ENCODE data around the gene LIME1.
"Not testable (repeated sequence)": the region's sequence is repeated elsewhere in the genome, so short reads cannot be mapped to it uniquely, and the experiment has no call there.

The LIME1 gene

DNA sequence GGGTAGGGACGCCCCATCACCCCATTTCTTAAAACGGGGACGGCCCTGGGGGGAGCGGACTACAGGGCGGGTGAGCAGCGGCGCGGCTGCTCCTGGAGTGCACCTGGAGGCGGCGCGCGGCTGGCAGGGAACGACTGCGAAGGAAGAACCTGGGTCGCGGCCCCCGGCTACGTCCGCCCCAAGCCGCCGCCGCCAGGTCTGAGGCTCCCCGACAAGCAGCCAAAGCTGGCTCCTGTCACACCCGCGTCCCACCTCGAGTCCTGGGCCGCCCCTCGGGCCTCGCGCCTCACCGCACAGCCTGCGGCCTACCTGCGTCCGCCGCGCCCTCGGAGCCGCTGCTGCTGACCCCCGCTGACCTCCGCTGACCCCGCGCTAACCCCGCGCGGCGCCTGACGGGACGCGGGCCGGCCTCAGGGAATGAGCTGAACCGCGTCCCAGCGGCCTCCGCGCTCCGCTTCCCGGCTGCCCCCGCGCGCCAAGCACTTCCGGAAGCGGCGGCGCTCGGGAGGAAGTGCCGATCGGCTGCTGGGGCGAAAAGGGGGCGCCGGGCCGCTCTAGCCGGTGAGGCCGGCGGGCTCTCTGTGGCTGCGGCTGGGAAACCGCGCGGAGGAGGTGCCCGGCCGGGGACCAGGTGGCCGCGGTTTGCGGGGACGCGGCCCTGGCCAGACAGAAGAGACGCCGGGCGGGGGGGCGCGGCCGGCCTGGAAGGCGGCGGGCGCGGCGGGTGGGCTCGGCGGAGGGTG lies 28.7 kb upstream of the LIME1 start, which contains the start of the genes ARFRP1 and ZGPAT:
ARFRP1 (minus strand) TSS at position 419 of the 743 bp plus-strand sequence. CDS start 885 bp downstream, outside the sequence.
ZGPAT (plus strand) TSS at position 482 of the 743 bp plus-strand sequence. CDS start 542 bp downstream, outside the sequence.
- DNase-seq (ENCODE audit: low spot score) = peak; percentile 88

DNA sequence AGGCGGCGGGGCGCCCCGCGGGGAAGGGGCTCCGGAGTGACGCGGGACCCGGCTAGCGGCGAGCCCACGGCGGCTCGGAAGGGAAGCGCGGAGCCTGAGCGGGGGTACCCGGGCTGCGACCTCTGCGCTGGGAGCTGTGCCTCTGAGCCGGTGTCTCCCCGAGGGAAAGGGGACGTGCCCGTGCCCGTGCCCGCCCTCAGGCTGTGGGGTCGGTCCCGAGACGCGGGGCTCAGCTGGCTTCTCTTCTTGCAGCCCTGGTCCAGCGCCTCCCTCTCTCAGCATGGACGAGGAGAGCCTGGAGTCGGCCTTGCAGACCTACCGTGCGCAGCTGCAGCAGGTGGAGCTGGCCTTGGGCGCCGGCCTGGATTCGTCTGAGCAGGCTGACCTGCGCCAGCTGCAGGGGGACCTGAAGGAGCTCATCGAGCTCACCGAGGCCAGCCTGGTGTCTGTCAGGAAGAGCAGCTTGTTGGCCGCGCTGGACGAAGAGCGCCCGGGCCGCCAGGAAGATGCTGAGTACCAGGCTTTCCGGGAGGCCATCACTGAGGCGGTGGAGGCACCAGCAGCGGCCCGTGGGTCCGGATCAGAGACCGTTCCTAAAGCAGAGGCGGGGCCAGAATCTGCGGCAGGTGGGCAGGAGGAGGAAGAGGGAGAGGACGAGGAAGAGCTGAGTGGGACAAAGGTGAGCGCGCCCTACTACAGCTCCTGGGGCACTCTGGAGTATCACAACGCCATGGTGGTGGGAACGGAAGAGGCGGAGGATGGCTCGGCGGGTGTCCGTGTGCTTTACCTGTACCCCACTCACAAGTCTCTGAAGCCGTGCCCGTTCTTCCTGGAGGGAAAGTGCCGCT lies 27.9 kb upstream of the LIME1 start:
- peak; percentile 2 for DNase-seq (ENCODE audit: low spot score)

DNA sequence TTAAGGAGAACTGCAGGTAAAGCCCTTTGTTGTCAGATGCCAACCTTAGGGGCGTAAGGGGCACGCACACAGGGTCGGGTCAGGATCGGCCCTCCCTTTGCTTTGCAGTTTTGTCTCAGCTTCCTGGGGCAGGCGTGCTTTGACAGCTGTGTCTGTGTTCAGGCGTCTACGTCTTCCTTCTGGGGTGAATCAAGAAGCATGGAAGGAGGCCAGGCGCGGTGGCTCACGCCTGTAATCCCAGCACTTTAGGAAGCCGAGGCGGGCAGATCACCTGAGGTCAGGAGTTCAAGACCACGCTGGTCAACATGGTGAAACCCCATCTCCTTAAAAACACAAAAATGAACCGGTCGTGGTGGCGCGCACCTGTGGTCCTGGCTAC lies 27.3 kb upstream of the LIME1 start:
- DNase-seq (ENCODE audit: low spot score) = peak; percentile 1

DNA sequence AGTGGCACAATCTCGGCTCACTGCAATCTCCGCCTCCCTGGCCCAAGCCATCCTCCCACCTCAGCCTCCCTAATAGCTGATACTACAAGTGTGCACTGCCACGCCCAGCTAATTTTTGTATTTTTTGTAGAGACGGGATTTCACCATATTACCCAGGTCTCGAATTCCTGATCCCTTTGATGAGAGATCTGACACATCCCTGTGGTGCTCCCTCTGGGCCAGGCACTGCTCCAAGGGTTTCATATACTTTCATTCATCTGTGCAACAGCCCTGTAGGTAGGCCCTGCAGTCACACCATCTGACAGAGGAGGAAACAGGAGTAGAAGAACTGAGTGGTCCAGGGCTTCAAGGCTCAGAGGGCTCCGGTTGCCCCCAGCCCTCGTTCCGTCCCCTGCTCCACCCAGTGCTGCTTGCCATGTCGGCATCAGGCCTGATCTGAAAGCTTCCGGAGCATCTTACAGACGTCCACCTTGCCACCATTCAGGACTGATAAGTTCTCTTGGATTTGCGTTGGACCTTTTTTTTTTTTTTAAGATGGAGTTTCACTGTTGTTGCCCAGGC lies 25.3 kb upstream of the LIME1 start:
- DNase-seq (ENCODE audit: low spot score) = peak; percentile 0

DNA sequence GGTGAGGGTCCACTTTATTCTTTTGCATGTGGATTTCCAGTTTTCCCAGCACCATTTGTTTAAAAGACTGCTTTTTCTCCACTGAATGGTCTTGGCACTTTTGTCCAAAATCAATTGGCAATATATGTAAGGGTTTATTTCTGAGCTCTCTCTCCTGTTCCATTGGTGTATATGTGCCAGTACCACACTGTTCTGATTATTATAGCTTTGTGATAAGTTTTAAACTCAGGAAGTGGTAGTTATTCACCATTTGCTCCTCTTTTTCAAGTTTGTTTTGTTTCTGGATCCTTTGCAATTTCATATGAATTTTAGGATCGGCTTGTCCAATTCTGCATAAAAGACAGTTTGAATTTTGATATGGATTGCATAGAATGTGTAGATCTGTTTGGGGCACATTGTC lies 24.3 kb upstream of the LIME1 start:
- no peak for DNase-seq (ENCODE audit: low spot score)

DNA sequence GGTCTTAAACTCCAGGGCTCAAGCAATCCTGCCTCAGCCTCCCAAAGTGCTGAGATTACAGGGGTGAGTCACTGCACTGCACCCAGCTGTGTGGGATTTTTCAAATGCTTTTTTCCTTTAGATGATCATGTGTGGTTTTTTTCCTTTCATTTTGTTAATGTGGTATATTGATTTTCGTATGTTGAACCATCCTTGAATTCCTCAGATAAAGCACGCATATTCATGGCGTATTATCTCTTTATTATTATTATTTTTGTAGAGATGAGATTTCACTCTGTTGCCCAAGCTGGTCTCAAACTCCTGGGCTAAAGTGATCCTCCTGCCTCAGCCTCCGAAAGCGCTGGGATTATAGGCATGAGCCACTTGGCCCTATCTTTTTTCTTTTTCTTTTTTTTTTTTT lies 21.6 kb upstream of the LIME1 start:
- no peak for DNase-seq (ENCODE audit: low spot score)

DNA sequence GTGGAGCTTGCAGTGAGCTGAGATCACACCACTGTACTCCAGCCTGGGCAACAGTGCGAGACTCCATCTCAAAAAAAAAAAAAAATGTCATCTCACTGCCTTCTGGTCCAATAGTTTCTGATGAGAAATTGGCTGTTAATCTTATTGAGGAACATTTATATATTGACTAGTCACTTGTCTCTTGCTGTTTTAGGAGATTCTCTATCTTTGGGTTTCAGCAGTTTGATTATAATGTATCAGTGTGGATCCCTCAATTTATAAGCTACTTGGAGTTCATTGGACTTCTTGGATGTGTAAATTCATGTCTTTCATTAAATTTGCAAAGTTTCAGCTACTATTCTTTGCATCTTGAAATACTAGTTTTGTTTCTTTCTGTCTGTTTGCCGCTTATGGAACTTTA lies 17.5 kb upstream of the LIME1 start:
- DNase-seq (ENCODE audit: low spot score) = no peak

DNA sequence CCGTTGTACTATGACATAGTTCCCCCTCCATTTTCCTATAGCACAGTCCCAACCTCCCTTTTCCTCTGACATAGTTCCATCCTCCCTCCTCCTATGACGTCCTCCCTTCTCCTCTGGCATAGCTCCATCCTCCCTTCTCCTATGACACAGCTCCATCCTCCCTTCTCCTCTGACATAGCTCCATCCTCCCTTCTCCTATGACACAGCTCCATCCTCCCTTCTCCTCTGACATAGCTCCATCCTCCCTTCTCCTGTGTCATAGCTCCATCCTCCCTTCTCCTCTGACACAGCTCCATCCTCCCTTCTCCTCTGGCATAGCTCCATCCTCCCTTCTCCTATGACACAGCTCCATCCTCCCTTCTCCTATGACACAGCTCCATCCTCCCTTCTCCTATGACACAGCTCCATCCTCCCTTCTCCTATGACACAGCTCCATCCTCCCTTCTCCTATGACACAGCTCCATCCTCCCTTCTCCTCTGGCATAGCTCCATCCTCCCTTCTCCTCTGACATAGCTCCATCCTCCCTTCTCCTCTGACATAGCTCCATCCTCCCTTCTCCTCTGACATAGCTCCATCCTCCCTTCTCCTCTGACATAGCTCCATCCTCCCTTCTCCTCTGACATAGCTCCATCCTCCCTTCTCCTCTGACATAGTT lies 13.4 kb upstream of the LIME1 start:
- DNase-seq (ENCODE audit: low spot score) = not testable (repeated sequence)

DNA sequence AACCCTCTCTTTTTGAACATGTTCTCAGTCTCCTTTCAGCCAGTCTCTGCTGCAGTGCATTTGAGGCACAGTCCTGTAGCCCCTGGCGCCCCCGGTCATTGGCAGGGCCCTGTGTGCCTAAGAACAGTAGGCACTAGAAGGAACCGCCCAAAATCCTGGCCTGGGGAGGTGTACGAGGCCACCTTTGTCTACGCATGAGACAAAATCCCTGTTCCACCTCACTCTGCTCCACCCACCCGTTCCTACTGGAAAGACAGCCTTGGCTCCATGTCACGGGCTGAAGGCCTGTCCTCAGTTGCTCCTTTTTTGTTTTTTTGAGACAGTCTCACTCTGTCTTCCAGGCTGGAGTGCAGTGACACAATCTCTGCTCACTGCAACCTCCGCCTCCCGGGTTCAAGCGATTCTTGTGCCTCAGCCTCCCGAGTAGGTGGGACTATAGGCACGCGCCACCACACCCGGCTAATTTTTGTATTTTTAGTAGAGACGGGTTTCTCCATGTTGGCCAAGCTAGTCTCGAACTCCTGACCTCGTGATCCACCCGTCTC lies 6.2 kb upstream of the LIME1 start:
- DNase-seq (ENCODE audit: low spot score) = not testable (repeated sequence)

DNA sequence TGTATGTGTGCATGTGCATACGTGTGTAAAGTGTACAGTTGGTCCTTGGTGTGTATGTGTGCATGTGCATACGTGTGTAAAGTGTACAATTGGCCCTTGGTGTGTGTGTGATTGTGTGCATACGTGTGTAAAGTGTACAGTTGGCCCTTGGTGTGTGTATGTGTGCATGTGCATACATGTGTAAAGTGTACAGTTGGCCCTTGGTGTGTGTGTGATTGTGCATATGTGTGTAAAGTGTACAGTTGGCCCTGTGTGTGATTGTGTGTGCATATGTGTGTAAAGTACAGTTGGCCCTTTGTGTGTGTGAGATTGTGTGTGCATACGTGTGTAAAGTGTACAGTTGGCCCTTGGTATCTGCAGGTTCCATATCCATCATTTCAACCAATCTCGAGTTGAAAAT lies 5.1 kb upstream of the LIME1 start:
- no peak for DNase-seq (ENCODE audit: low spot score)

DNA sequence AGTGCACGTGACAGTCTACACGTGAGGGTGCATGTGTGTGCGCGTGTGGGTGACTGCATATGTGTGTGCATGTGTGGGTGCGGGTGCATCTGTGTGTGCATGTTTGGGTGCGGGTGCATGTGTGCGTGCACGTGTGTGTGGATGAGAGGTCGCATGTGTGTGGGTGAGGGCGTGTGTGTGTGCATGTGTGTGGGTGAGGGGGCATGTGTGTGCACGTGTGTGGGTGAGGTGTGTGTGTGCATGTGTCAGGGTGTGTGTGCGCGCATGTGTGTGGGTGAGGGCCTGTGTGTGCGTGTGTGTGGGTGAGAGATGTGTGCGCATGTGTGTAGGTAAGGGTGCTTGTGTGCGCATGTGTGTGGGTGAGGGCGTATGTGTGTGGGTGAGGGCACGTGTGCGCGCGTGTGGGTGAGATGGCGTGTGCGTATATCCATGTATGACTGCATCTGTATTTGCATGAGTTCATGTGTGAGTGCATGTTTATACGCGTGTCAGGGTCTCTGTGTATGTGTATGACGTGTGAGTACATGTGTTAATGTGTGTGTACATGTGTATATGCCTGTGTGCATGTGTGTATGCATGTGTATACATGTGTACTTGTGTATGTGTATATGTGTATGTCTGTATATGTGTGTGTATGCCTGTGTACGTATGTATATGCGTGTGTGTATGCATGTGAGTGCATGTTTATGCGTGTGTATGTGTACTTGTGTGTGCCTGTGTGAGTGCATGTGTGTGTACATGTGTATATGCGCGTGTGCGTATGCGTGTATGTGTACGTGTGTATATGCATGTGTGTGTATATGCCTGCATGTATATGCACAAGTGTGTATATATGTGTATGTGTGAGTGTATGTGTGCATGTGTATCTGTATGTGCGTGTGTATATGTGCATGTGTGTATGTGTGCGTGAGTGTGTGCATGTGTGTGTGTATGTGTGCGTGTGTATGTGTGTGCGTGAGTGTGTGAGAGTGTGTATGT lies 4.1 kb upstream of the LIME1 start:
- no peak for DNase-seq (ENCODE audit: low spot score)

DNA sequence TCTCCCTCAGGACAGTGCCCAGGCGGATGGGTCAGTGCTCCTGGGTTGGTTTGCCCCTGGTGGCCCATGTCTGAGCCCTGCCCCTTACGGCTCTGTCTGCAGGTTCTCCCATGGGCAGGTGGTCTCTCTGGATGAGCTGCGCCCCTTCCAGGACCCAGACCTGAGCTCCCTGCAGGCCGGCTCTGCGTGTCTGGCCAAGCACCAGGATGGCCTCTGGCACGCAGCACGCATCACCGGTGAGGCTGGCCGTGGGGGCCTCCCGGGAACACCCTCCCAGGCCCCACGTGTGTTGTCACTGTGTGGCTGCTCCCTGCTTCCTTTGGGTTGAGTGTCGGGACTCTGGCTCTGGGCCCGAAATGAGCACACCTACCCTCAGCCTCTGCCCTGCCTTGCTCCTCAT lies 3.3 kb upstream of the LIME1 start:
- DNase-seq (ENCODE audit: low spot score) = no peak

DNA sequence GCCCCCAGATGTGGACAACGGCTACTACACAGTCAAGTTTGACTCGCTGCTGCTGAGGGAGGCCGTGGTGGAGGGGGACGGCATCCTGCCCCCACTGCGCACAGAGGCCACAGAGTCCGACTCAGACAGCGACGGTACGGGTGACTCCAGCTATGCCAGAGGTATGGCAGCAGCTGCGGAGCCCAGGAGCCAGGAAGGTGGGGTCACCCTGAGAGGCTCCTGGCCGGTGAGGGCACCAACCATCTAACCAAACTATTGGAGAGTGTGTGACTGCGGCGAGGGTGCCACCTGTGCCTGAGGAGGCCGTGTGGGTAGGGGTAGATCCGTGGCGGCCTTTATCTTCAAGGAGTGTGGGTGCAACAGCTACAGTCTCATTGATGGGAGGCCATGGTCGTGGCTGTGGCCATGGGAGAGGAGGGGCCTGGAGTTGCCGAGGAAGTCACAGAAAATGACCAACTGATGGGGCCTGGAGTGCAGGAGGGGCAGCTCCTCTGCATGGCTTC lies 2.8 kb upstream of the LIME1 start:
- no peak for DNase-seq (ENCODE audit: low spot score)

DNA sequence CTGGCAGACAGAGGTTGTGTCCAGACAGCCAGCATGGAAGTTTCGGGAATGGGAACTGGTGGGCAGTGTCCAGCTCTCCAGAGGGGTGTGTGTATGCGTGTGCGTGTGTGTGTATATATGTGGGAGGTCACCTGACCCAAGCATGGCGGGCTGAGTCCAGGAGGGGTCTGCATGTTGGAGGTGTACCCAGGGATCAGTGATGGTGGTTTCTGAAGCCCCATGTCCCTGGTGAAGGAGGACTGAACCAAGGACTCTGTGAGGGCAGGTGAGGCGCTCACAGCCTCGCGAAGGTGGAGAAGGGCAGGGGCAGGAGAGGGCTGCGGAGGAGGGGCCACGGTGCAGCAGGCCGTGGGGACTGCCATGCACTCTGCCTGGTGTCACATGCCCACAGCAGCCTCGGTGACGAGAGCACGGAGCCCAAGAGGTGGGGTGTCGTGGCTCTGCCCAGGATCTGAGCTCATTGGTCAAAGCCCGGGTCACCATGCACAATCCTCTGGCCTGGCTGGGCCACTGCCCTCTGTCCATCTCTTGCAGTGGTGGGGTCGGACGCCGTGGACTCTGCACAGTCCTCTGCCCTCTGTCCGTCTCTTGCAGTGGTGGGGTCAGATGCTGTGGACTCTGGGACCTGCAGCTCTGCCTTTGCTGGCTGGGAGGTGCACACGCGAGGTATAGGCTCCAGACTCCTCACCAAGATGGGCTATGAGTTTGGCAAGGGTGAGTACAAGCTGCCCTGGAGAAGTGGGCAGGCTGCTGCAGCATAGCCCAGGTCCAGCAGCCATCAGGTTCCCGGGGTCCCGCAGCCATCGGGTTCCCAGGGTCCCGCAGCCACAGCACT lies 2.1 kb upstream of the LIME1 start:
- no peak for DNase-seq (ENCODE audit: low spot score)

DNA sequence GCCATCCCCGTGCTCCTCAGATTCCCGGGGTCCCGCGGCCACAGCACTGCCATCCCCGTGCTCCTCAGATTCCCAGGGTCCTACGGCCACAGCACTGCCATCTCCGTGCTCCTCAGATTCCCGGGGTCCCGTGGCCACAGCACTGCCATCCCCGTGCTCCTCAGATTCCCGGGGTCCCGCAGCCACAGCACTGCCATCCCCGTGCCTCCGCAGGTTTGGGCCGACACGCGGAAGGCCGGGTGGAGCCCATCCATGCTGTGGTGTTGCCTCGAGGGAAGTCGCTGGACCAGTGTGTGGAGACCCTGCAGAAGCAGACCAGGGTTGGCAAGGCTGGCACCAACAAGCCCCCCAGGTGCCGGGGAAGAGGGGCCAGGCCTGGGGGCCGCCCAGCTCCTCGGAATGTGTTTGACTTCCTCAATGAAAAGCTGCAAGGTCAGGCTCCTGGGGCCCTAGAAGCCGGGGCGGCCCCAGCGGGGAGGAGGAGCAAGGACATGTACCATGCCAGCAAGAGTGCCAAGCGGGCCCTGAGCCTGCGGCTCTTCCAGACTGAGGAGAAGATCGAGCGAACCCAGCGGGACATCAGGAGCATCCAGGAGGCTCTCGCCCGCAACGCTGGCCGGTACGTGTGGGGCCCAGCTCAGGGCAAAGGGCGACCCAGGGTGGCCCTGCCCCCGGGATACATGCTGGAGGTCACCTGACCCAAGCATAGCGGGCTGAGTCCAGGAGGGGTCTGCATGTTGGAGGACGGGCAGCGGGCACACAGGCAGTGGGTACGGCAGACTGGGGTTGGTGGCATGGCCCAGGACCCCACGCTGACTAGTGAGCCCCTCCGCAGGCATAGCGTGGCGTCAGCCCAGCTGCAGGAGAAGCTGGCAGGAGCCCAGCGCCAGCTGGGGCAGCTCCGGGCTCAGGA lies 1.3 kb upstream of the LIME1 start:
- DNase-seq (ENCODE audit: low spot score) = peak; percentile 29

DNA sequence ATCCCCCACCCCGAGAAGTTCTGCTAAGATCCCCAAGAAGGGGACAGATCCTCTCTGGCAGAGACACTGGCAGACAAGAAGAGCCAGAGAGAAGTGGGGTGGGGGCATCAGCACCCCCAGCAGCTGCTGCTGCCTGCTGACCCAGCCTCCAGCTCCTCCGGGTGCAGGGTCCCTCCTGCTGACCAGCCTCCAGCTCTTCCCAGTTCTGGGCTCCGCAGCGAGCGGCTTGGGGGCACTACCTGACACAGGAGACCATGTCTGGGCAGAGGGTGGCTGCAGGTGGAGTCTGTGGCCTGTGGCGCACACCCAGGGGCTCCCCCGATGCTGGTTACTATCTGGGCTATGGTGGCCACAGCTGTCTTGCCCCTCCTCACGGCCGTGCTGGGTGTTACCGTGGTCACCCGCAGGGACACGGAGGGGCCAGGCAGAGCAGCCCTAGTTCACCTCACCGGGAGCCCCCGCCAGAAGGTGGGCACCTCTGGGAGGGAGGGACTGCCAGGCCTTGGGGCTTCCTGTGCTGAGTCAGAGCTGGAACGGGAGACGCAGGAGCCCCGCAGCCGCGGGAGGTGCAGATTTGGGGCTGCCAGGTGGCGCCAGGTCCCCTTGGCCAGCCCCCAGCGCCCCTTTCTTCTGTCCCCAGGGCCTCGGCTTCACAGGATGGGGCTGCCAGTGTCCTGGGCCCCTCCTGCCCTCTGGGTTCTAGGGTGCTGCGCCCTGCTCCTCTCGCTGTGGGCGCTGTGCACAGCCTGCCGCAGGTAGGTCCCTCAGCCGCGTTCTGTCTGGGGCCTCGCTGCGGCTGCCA lies 630 bp downstream of the LIME1 start:
- DNase-seq (ENCODE audit: low spot score) = no peak

DNA sequence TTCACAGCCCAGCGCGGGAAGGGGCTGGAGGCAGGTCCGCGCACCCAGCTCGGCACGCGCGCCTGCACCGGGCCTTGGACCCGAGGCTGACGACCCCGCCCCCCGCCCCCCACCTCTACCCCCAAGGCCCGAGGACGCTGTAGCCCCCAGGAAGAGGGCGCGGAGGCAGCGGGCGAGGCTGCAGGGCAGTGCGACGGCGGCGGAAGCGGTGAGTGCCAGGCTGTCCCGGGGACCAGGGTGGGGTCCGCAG lies 1.2 kb downstream of the LIME1 start:
- DNase-seq (ENCODE audit: low spot score) = no peak
